Peyer's patch (tissue), 4 donors: ENCODE measurements around the gene KANSL1.

Experiments used
- POLR2A ChIP-seq, 2 donors: fragments of 450-650 bp; IDR thresholded peaks; one replicate each; pipeline ENCODE4 v1.5.1; 2017; ENCODE audit warnings: antibody characterized with exemption in 2 of 2, mild to moderate bottlenecking in 2 of 2, moderate library complexity in 2 of 2
- TF ChIP-seq, protein P1 (sequence below), 6 experiments: fragments of 450-650 bp in 4 of 6; fragments of 200-600 bp in 2 of 6; sonication (generic) in 1 of 6; IDR thresholded peaks; one replicate each; pipeline ENCODE4 v1.5.1; 2017 to 2019; ENCODE audit warnings: antibody characterized with exemption in 6 of 6, mild to moderate bottlenecking in 3 of 6, moderate library complexity in 1 of 6

DNA sequence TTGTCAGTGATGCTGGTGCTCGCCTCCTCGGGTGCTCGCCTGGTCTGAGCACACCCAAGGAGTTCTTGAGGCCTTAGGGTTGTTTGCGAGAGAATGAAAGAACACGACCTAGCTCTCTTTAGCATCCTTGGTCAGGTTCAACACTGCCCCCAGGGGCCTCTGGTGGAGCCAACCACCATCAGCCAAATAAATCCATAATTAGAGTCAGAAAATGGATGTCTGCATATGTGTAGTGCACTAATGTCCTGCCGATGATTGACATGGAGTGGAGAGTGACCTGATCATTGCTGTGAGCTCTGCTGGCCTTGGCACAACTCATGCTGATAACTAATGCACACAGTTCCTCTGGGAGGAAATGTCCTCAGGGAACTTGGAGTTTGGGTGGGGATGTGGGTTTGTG, 202.3 kb downstream of the KANSL1 start:
- TF ChIP-seq, protein P1, sequence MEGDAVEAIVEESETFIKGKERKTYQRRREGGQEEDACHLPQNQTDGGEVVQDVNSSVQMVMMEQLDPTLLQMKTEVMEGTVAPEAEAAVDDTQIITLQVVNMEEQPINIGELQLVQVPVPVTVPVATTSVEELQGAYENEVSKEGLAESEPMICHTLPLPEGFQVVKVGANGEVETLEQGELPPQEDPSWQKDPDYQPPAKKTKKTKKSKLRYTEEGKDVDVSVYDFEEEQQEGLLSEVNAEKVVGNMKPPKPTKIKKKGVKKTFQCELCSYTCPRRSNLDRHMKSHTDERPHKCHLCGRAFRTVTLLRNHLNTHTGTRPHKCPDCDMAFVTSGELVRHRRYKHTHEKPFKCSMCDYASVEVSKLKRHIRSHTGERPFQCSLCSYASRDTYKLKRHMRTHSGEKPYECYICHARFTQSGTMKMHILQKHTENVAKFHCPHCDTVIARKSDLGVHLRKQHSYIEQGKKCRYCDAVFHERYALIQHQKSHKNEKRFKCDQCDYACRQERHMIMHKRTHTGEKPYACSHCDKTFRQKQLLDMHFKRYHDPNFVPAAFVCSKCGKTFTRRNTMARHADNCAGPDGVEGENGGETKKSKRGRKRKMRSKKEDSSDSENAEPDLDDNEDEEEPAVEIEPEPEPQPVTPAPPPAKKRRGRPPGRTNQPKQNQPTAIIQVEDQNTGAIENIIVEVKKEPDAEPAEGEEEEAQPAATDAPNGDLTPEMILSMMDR (IDR thresholded peaks at IDR 0.05): no peak
- no peak for TF ChIP-seq POLR2A (IDR thresholded peaks at IDR 0.05)
